ENCODE results near the gene PRKN. TPM values are rescaled to one million over a fixed set of nuclear protein-coding genes. Genes with fewer than 3 reads are reported as not detected.
"Not testable (repeated sequence)": the region's sequence is repeated elsewhere in the genome, so short reads cannot be mapped to it uniquely, and the experiment has no call there.

Gene PRKN
- total RNA-seq, 1 donor from 2014 or later = 0.93 TPM

DNA sequence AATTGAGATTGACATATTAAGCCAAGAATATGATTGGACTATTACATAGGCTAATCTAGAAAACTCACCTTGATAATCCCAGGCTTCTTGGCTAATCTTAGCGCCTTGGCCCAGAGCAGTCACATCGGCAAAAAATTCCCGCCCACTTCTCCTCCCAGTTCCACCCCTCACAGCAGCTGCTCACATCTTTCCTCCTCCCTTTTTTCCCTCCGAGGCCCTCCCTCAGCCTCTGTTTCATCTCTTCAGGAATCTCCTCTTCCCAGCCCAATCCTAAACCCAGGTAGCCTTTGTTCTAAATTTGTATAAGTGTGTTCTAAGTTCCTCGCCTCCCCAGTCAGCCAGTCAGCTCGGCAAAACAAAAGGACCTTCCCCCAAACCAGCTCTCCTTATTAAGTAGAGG, 184.3 kb downstream of the PRKN start:
- DNase-seq (ENCODE audit: extremely low read depth, low read depth, low spot score) = no peak

DNA sequence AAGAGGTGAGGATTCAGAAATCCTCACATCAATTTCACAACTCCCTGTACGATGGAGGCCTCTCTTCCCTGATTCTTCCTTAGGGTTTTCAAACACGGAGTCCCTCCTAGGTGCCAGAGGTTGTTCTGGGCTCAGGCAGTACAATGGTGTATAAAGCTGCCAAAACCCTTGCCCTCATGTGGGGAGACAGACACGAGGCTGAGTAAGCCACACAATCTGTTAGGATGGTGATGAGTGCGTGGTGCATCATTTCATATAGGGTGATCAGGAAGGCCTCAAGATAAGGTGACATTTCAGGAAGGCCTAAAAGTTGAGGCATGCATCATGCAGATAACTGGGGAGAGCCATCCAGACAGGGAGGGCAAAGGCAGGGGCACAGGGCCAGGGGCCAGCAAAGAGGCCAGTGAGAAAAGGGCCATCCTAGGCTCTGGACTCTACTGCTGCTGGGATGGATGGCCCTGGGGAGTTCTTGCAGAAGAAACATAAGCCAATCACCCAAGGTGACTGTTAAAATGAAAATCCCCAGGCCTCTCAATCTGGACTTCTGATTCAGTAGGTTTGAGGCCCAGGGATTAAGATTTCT, 186.5 kb downstream of the PRKN start:
- DNase-seq (ENCODE audit: extremely low read depth, low read depth, low spot score) = no peak

DNA sequence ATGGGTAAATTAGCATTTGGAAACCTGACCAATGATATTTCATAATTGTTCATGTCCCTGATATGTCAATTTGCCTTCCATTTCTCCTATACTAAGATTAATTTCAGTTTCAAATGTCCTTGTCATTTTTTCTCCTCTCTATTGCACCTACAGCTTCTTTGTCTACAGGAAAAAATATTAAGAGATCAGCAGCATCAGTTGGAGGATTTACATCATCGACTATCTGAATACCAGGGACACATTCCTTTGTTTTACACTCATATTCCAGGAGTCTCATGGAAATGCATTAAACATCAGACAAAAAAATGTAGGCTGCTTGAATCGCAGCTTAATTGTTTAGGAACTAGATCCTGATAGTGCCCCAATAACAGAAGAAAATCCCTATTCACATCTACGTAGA, 188.2 kb downstream of the PRKN start:
- no peak for DNase-seq (ENCODE audit: extremely low read depth, low read depth, low spot score)

DNA sequence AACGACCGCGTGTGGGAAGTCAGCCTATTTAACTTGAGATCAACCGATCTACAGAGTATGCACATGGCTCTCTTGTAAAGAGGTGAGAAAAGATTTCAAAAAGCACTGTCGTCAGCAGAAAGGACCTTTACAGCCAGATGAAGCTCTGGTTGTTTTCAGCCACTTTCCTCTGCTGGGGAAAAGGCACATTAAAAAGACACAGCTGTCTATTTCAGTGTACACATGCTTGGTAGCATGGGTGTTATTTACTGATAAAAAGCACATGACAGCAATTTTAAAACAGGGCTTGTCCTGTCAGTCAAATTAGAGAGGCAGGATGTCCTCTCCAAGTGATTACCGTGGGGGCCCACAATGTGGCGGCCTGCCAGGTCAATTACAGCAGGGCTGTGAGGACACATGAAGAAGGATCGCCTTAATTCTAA, 188.9 kb downstream of the PRKN start:
- DNase-seq (ENCODE audit: extremely low read depth, low read depth, low spot score) = no peak

DNA sequence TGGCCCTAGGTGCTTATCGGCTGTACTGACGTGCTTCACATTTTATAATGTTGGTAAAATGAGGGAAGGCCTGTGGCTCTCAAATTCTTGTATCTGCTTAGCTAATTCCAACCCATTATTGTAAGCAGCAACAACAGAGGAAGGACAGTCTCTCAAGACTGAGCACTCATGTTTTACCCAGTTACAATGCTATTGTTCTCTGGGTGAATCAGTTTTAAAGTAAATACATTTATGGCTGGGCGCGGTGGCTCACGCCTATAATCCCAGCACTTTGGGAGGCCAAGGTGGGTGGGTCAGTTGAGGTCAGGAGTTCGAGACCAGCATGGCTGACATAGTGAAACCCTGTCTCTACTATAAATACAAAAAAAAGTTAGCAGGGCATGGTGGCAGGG, 194.6 kb downstream of the PRKN start:
- DNase-seq (ENCODE audit: extremely low read depth, low read depth, low spot score) = no peak

DNA sequence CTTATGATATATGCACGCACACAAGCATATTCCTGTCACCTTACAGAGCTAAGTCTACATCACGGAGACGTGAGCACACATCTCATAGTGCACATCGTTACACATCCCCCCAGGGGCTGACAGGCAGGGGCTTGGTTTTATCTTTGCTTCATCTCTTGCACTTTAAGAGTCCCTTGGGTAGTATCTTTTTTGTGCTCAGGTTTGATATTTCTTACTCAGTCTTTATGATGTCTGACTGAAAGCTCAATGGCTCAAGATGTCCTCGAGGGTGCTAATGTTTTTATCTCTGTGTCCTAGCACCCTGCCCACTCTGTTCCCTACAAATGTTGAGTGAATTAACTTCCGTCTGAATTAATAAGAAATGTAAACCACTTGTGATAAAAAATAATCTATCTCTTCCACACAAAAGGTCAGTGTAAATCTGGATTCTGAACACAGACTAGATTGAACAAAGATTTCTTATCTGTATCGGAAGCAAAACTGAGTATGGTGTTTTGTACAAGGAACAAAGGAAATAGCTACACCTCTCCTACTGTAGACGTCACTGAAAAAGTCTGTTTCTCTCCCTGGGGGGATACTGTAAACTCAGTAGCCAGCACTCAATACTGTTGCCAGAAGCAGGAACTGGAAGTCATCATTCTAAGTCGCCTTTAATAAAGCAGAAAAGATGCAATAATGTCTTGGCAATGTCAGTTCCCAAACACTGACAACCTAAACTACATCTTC, 195.1 kb downstream of the PRKN start:
- no peak for DNase-seq (ENCODE audit: extremely low read depth, low read depth, low spot score)

DNA sequence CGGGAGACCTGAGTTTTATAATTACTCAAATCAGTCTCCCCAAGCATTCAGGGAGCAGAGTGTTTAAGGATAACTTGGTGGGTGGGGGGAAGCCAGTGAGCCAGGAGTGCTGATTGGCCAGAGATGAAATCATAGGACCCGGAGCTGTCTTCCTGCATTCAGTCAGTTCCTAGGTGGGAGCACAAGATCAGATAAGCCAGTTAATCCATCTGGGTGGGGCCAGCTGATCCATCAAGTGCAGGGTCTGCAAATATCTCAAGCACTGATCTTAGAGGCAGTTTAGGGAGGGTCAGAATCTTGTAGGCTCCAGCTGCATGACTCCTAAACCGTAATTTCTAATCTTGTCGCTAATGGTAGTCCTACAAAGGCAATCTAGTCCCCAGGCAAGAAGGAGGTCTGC, 196.2 kb downstream of the PRKN start:
- not testable (repeated sequence) for DNase-seq (ENCODE audit: extremely low read depth, low read depth, low spot score)

DNA sequence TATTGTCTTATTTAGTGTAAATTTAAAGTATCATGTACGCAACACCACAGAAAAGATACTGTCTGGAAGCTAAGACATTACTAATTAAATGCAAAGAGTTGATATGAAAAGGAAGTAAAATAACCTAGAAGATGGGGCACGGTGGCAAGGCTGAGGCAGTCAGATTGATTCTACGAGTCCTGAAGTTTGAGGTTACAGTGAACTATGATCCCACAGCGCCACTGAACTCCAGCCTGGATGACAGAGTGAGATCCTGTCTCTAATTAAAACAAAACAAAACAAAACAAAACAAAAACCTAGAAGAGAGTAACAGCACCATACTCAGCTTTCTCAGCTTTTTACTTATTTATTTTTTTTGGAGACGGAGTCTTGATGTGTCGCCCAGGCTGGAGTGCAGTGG, 199.0 kb downstream of the PRKN start:
- no peak for DNase-seq (ENCODE audit: extremely low read depth, low read depth, low spot score)

DNA sequence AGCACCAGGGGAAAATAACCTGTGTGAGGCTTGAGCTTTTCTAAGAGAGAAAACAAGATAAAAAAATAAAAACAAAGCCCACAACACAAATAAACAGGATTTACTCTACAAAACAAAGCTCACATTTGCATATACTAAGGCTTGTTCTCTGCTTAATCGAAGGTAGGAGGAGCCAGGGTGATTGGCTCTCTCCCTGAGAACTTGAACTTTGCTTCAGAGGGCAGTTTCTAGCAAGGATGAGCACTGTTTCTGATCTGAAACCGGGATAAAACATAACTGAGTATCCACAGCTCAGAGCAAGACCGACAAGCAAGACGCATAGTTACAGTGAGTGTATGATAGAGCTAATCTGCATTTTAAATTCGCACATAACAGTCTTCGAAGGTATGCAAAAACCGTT, 200.6 kb downstream of the PRKN start:
- no peak for DNase-seq (ENCODE audit: extremely low read depth, low read depth, low spot score)

DNA sequence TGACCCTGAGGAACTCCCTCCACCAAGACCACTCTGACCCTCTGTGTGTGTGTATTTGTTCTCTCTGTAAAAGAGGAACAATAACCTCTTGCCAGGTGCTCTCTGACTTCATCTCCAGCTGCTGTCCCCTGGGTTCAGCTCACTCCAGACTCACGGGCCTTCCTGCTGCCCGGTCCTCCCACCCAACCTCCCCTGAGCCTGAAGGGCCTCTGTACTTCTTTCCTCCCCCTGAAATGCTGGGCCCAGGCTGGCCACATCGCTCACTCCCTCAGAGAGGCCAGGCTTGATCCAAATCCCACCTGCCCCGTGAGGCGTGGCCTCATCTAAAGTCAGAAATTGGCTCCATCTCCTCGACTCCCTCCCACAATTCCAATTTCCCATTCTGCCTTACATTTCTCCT, 202.4 kb downstream of the PRKN start:
- DNase-seq (ENCODE audit: extremely low read depth, low read depth, low spot score) = no peak

DNA sequence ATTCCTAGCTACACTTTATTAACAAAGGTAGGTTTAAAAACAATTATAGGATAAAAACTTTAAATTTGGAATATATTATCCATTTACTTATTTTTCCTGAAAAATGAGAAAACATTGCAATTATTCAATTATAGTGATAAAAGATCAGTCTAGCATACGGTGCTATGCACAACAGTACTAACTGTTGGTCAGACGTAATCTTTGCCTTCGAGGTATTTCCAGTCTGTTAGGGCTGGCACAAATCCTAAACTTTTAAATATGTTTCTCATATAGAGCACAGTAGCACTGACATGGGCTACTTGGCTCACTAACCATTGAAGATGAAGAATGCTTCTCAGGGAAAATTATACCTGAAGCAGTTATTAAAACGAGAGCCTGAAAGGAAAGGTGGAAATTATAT, 214.8 kb downstream of the PRKN start:
- DNase-seq (ENCODE audit: extremely low read depth, low read depth, low spot score) = no peak

DNA sequence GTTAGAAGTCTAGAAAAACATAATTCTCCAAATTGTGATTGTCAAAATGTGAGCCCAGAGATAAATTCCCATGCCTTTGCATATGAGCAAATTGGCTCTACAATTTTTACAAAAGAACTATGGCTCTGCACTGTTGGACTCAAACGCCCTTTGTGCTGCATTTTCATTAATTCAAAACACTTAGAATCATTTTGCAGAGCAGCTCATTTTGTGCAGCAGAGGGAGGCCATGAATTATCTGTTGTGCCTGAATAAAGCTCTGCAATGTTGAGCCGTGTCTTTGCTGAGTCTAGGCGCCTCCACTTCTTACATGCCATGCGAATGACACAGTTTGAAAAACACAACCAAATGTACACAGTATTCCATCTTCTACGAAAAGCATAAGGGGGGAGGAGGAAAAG, 230.2 kb downstream of the PRKN start:
- DNase-seq (ENCODE audit: extremely low read depth, low read depth, low spot score) = no peak

DNA sequence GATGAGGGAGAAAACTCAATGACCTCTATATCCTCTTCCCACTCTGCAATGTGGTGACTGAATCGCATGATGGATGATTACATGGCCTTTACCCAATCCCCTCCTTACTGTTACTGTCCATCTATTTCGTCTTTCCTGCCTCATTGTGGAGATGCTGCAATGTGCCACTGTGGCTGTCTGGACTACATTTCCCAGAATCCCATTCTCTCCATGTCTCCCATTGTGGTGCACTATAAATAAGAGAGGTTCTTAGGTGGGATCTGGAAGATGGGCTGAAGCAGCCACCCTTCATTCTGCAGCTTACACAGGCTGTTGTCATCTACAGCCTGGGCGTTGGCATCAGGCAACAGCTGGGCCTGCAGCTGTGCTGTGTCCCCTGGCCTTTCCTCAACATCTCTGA, 233.6 kb downstream of the PRKN start:
- no peak for DNase-seq (ENCODE audit: extremely low read depth, low read depth, low spot score)

DNA sequence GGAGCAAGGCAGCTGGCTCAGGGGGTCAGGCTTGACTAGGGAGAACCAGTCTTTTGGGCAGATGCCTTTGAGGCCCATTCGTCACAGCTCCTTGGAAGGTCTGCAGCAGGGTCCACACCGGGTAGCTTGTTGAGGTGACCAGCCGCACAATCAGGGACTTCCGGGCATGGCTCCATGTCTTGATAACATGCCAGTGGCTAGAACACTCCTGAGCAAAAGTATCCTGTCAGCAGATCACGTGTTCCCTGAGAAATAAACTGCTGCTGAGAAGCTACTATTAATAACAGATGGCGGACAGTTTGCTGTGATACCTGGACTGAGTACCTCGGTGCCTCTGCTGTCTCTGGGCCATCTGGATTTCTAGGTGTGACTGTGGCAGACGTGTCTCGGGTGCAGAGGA, 235.9 kb downstream of the PRKN start:
- DNase-seq (ENCODE audit: extremely low read depth, low read depth, low spot score) = no peak

DNA sequence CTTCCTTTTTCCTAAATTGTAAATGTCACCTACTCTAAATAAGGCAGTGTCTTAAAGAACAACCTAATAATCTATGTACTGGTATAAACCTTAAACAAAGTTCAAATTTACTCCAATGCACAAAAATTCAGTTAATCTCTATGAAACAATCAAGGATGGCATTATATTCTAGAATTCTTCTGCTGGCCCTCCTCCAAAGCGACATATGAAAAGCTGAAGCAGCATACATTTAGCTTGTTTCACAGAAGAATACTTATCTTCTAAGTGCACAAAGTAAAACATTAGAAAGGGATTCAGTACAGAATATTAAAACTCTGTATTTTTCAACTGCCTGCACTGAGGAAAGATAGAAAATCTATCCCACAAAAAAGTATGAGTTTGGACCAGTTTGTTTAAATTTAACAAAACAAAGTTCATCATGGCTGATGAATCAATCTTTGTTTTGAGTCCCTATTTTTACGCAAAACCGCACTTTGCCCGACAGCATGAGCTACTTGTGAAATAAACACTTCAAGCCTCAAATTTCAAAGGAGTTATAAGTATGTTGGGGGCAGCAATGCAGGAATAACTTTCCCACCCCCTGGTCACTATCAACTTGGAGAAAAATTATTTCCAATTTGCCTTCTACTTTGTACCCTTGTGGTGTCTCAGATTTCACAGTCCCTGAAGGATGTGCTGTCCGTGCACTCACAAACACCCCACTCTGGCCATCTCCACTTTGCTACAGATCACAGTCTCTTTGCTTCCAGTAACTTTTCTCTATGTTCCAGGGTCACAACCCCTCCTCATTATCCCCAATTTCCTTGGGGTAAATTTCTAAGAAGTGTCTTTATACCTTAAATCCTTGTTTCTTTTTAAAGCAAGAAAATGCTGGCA, 238.2 kb downstream of the PRKN start:
- DNase-seq (ENCODE audit: extremely low read depth, low read depth, low spot score) = no peak

DNA sequence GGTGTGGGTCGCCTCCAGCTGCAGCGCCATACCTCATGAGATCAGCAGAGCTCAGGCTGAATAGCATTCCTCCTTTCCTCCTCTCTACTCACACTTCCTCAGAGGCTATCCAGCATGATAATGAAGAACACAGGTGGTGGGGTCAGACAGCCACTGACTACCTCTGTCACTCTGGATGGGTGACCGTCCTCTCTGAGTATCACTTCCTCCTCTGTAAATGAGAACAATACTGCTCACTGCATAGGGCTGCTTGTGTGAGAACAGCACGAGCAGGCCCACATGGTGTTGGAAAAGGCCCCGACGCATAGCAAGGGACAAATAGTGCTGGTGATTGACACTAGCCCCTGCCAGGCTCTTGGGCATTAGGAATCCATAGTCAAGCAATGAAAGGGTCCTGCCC, 239.1 kb downstream of the PRKN start:
- no peak for DNase-seq (ENCODE audit: extremely low read depth, low read depth, low spot score)

DNA sequence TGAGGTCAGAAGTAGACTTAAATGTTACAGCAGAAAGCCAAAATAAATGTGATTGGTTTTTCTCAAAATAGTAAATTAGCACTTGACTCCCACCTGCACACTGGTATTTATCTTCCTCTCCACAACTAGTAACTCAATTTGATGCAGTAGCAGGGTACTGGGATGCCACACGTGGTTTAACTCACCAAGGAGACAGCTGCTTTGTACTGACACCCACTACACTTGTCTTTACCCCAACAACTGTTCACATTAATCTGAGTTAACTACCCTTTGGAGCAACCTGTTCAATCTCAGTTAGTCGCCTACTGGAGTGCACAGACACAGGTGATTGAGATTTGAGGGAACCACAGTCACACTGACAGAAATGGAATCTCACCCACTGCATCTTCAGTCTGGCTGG, 242.1 kb downstream of the PRKN start:
- DNase-seq (ENCODE audit: extremely low read depth, low read depth, low spot score) = no peak

DNA sequence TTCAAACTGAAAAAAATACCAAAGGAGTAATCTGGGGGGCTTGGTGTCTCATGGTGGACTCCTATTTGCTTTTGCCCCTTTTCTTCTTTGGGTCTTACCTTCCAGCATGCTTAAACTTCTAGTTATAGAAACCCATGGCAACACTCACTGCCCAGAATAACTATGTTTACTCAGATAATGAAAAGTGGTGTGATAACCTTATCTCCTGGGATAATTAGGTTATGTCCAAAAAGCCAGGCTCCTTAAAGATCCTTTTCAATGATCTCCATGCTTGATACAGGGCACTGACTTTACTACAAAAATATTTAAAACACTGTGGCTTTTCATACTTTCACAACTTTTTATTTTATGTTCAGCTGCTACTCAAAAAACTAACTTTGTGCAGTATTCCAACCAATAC, 245.6 kb downstream of the PRKN start:
- DNase-seq (ENCODE audit: extremely low read depth, low read depth, low spot score) = no peak

DNA sequence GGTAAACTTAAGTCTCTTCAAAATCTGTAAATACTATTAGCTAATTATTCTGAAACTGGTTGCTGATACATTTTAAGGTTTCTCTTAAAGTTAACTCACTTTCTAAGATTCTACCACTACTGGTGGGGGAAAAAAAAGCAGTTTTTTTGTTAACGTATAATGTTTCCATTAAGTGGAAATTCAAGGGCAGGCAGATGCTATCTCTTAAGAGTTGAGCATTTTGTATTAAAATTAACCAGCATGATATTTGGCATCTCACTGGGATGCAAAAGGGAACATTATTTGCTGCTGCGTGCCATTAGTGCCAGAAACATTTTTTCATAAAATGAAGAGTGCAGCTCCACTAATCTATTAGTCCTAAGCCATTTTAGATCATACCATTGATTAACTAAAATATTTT, 246.2 kb downstream of the PRKN start:
- no peak for DNase-seq (ENCODE audit: extremely low read depth, low read depth, low spot score)

DNA sequence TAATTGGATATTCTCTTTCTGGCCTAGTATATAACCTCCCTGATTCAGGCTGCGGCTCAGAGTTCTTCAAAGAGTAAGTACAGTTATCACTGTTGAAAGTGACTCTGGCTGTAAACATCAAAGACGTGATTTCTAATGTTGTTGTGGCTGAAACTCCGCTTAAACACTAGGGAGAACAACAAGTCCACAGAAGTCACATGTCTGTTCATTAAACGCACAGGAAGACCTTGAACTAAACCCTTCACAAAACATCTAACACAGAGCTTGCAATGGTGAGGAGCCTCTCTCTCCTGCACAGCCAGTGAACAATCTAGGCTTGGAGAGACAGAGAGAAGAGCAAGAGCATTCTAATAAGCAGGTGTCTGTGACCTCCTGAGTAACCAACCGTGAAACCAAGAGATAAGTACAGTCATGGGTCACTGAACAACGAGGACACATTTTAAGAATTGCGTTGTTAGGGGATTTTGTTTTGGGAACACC, 249.3 kb downstream of the PRKN start:
- DNase-seq (ENCODE audit: extremely low read depth, low read depth, low spot score) = no peak

DNA sequence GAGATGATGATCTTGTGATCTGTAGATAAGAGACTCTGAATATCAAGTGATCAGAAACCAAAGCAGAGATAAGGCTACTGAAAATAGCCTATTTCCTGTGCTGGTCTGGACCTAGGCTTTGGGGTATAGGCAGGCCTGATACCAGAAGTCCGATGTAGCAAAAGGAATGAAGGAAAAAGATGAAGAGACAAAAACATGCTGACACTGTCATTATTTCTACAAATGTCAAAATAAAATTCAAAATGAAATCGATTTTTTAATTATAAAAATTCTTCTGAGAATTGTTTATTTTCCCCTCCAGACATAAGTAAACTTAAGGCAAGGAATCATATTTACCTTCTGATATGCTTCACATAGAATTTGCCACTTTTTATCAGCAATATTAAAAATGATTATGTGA, 252.8 kb downstream of the PRKN start:
- no peak for DNase-seq (ENCODE audit: extremely low read depth, low read depth, low spot score)

DNA sequence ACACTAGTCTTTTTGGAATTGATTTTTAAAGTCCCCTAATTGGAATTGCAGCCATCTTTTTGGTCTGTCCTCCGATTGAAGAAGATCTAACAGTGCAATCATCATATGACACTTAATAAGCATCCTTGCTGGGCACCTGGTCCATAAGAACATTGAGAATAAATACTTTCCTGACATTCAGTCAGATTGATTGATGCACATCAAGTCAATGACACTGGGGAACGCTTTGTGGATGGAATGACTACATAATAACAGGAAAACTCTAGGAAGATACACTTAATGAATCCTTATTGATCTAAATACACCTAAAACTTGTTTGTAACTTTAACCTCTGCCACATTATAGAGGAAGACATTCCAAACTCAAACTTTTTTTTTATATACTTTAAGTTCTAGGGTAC, 255.7 kb downstream of the PRKN start:
- no peak for DNase-seq (ENCODE audit: extremely low read depth, low read depth, low spot score)

Measured in glomerular endothelial cell (primary cell).